Uterus (tissue), 2 donors: ENCODE data around the gene GRM8.

Source experiments
- POLR2A ChIP-seq, 2 donors: fragments of 450-650 bp; IDR thresholded peaks; one replicate each; pipeline ENCODE4 v1.6.1; 2016; ENCODE audit warnings: antibody characterized with exemption in 2 of 2, mild to moderate bottlenecking in 1 of 2, moderate library complexity in 1 of 2
- TF ChIP-seq, protein P1 (sequence below), 4 experiments: fragments of 200-600 bp in 2 of 4; fragments of 450-650 bp in 2 of 4; sonication (generic) in 2 of 4; IDR thresholded peaks; one replicate each; pipeline ENCODE4 v1.5.1; 2016 to 2019; ENCODE audit warnings: antibody characterized with exemption in 4 of 4, mild to moderate bottlenecking in 2 of 4, moderate library complexity in 1 of 4

DNA sequence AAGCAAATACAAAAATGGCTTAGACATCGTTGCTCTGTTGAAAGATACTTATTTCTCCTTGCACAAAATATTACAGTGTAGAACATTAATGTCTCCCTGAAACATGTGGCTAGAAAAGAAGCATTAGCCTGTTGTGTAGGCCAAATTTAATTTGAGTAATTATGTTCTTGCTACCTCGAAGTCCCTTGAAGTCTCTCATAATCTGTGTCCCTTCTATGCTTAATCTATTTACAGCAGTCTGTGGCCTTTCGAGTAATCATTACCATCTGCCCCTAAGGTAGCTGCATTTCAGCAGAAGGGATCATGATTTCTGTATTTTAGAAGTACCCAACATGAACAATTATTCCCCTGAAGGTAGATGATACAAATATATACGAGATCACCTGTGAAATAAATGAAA lies 615.2 kb downstream of the GRM8 start:
- no peak for TF ChIP-seq POLR2A (IDR thresholded peaks at IDR 0.05)
- TF ChIP-seq, protein P1, sequence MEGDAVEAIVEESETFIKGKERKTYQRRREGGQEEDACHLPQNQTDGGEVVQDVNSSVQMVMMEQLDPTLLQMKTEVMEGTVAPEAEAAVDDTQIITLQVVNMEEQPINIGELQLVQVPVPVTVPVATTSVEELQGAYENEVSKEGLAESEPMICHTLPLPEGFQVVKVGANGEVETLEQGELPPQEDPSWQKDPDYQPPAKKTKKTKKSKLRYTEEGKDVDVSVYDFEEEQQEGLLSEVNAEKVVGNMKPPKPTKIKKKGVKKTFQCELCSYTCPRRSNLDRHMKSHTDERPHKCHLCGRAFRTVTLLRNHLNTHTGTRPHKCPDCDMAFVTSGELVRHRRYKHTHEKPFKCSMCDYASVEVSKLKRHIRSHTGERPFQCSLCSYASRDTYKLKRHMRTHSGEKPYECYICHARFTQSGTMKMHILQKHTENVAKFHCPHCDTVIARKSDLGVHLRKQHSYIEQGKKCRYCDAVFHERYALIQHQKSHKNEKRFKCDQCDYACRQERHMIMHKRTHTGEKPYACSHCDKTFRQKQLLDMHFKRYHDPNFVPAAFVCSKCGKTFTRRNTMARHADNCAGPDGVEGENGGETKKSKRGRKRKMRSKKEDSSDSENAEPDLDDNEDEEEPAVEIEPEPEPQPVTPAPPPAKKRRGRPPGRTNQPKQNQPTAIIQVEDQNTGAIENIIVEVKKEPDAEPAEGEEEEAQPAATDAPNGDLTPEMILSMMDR (IDR thresholded peaks at IDR 0.05), result no peak
